PC-3 (cell line): Measurements from ENCODE around the gene DHRS3. TPM values are rescaled to one million over a fixed set of nuclear protein-coding genes. Genes with fewer than 3 reads are reported as not detected.

Source experiments
- ATAC-seq: fragments of 200-7000 bp; cut with Tn5 transposase; 2 replicates; pipeline ENCODE4 v1.9.1; 2020; ENCODE audit warnings: mild to moderate bottlenecking, moderate library complexity
- BruUV-seq: library from RNA; stranded (reverse); fragments of 400-500 nt; replicated peaks from 2 replicates; lab custom pipeline; 2021; lab: Mats Ljungman, UMichigan
- CTCF ChIA-PET: fragments of 300-600 bp; sonication (Branson Sonifier 250); formaldehyde crosslinking; loops from one replicate; lab custom pipeline; 2022; ENCODE audit warnings: antibody characterized with exemption; lab: Charles Lee
- POLR2A ChIA-PET: fragments of 300-600 bp; sonication (Branson Sonifier 250); formaldehyde crosslinking; loops from one replicate; lab custom pipeline; 2022; ENCODE audit warnings: antibody characterized with exemption; ENCODE audit not compliant: unreplicated experiment; lab: Charles Lee
- DNase-seq: peaks from one replicate; pipeline ENCODE4 v3.0.0-alpha.2; 2015
- H2AFZ ChIP-seq: fragments of 300-600 bp; sonication (generic); 2 replicates; pipeline ENCODE4 v1.6.0; 2016; ENCODE audit warnings: antibody characterized with exemption, low read length
- H3F3A ChIP-seq: fragments of 300-600 bp; sonication (generic); one replicate; pipeline ENCODE4 v1.6.0; 2017; ENCODE audit warnings: antibody characterized with exemption, low read length, control low read depth, mild to moderate bottlenecking; ENCODE audit not compliant: unreplicated experiment
- H3K27ac ChIP-seq: fragments of 300-600 bp; sonication (generic); 2 replicates; pipeline ENCODE4 v1.5.1; 2016; ENCODE audit warnings: mild to moderate bottlenecking, low read length
- H3K27me3 ChIP-seq: fragments of 300-600 bp; sonication (generic); 2 replicates; pipeline ENCODE4 v1.6.1; 2016; ENCODE audit warnings: low read length, mixed read lengths
- H3K36me3 ChIP-seq: fragments of 300-600 bp; sonication (generic); 2 replicates; pipeline ENCODE4 v1.6.1; 2016; ENCODE audit warnings: low read depth, mixed run types, low read length, mixed read lengths
- H3K4me1 ChIP-seq: fragments of 300-600 bp; sonication (generic); 2 replicates; pipeline ENCODE4 v1.5.1; 2016; ENCODE audit warnings: low read length; ENCODE audit not compliant: insufficient read depth
- H3K4me2 ChIP-seq: fragments of 300-600 bp; sonication (generic); 2 replicates; pipeline ENCODE4 v1.6.0; 2016; ENCODE audit warnings: low read length
- H3K4me3 ChIP-seq: fragments of 300-600 bp; sonication (generic); 2 replicates; pipeline ENCODE4 v1.5.1; 2016; ENCODE audit warnings: mild to moderate bottlenecking, low read length, mixed read lengths
- H3K79me2 ChIP-seq: fragments of 300-600 bp; sonication (generic); 2 replicates; pipeline ENCODE4 v1.6.1; 2017; ENCODE audit warnings: low read length, mixed read lengths
- H3K9ac ChIP-seq: fragments of 300-600 bp; sonication (generic); 2 replicates; pipeline ENCODE4 v1.6.0; 2016; ENCODE audit warnings: mild to moderate bottlenecking, low read length
- H3K9me2 ChIP-seq: fragments of 300-600 bp; sonication (generic); replicated peaks from 2 replicates; pipeline ENCODE4 v1.6.1; 2016; ENCODE audit warnings: mixed run types, low read length, mixed read lengths
- H3K9me3 ChIP-seq: fragments of 300-600 bp; sonication (generic); 2 replicates; pipeline ENCODE4 v1.6.1; 2016; ENCODE audit warnings: low read length, mixed read lengths
- H4K20me1 ChIP-seq: fragments of 300-600 bp; sonication (generic); 2 replicates; pipeline ENCODE4 v1.6.1; 2016; ENCODE audit warnings: low read length, mixed read lengths
- CTCF ChIP-seq: fragments of 300-600 bp; sonication (generic); conservative IDR thresholded peaks from 2 replicates; pipeline ENCODE4 v1.5.1; 2017; ENCODE audit warnings: antibody characterized with exemption, low read depth, mild to moderate bottlenecking, low read length
- EZH2 ChIP-seq: fragments of 300-600 bp; sonication (generic); IDR thresholded peaks from one replicate; pipeline ENCODE4 v1.6.1; 2017; ENCODE audit warnings: antibody characterized with exemption, mild to moderate bottlenecking, low read length; ENCODE audit not compliant: unreplicated experiment
- EZH2phosphoT487 ChIP-seq: fragments of 300-600 bp; sonication (generic); IDR thresholded peaks from 2 replicates; pipeline ENCODE4 v1.6.1; 2018; ENCODE audit warnings: mild to moderate bottlenecking, antibody characterized with exemption, low read length, borderline replicate concordance
- intact Hi-C: fragments of 100-400 bp; cut with micrococcal nuclease; formaldehyde crosslinking; loops from 2 replicates; pipeline ENCODE4 v1.9.0; 2023
- total RNA-seq: library from RNA; depleted of rRNA; stranded (reverse); fragments of >200 nt; gene quantifications from 2 replicates; pipeline ENCODE4 v1.2.3, GENCODE V29; 2014

DHRS3 gene
- total RNA-seq, 1 experiment from 2014 or later, result 105 TPM

GRCh38 chr1:12607263-12607662, 10.7 kb downstream of the DHRS3 start:
- DNase-seq (no peak), ATAC-seq (no peak)
- intact Hi-C loops, result no loop called here
- Histone ChIP-seq H3K27me3 (no peaks in the 10 kb centered on the region), H3K9me3 (no peaks in the 10 kb centered on the region), H2AFZ (no peak overlapping the region), H3F3A (peaks cover 9% of the 10 kb centered on the region), H3K9ac (no peak overlapping the region), H3K4me1 (peaks cover 54% of the 10 kb centered on the region), H3K4me3 (no peak overlapping the region), H3K27ac (no peak overlapping the region), H3K79me2 (peaks cover 94% of the 10 kb centered on the region), H3K4me2 (no peak overlapping the region), H3K9me2 (no peaks in the 10 kb centered on the region), H4K20me1 (peaks cover 1% of the 10 kb centered on the region; the same call in 1 of the 2 replicates), H3K36me3 (peaks cover 29% of the 10 kb centered on the region)
- no TSS peak for BruUV-seq
- CTCF ChIA-PET, result no interaction called here
- POLR2A ChIA-PET, result no interaction called here
- TF ChIP-seq EZH2 (no peak), CTCF (no peak)

- Histone ChIP-seq H3K27me3 (no peaks in the 10 kb centered on the region), H3K4me1 (peaks cover 50% of the 10 kb centered on the region), H3F3A (peaks cover 9% of the 10 kb centered on the region), H3K79me2 (peaks cover 95% of the 10 kb centered on the region), H3K9me2 (no peaks in the 10 kb centered on the region), H3K4me3 (no peak overlapping the region), H2AFZ (no peak overlapping the region), H3K9me3 (no peaks in the 10 kb centered on the region), H3K27ac (peak overlapping the region; percentile 67), H3K9ac (no peak overlapping the region), H4K20me1 (no peaks in the 10 kb centered on the region; the same call in 1 of the 2 replicates), H3K4me2 (no peak overlapping the region), H3K36me3 (peaks cover 11% of the 10 kb centered on the region)
- intact Hi-C loops, result loop anchor here (1.0 kb wide), 1 partner anchor 11 kb away; no protein-coding TSS in a partner anchor
- no TSS peak for BruUV-seq
- no peak for TF ChIP-seq CTCF
- TF ChIP-seq EZH2phosphoT487, result no peak
- TF ChIP-seq EZH2, result no peak
- DNase-seq (no peak), ATAC-seq (no peak)
- CTCF ChIA-PET, result no interaction called here
- POLR2A ChIA-PET, result no interaction called here
Measured at GRCh38 chr1:12604986-12605385, 13.0 kb downstream of the DHRS3 start.

GRCh38 chr1:12604114-12604874, 13.7 kb downstream of the DHRS3 start:
- intact Hi-C loops, result loop anchor here (1.0 kb wide), 1 partner anchor 12 kb away; no protein-coding TSS in a partner anchor
- Histone ChIP-seq H3F3A (peaks cover 9% of the 10 kb centered on the region), H3K27me3 (no peaks in the 10 kb centered on the region), H4K20me1 (no peaks in the 10 kb centered on the region; the same call in 1 of the 2 replicates), H3K9me2 (no peaks in the 10 kb centered on the region), H3K9me3 (no peaks in the 10 kb centered on the region), H3K4me2 (peak overlapping the region; percentile 71), H3K4me3 (peak overlapping the region; percentile 19; the same call in 1 of the 2 replicates), H3K79me2 (peaks cover 95% of the 10 kb centered on the region), H3K27ac (peak overlapping the region; percentile 85), H3K4me1 (peaks cover 44% of the 10 kb centered on the region), H2AFZ (no peak overlapping the region), H3K9ac (peak overlapping the region; percentile 45), H3K36me3 (peaks cover 11% of the 10 kb centered on the region)
- CTCF ChIA-PET, result no interaction called here
- no TSS peak for BruUV-seq
- POLR2A ChIA-PET, result interaction anchor here (0.5 to 0.7 kb wide), 2 partner anchors 12 to 90 kb away, joined by 3 to 6 read pairs; no protein-coding TSS in a partner anchor
- ATAC-seq (peak; percentile 87), DNase-seq (peak; percentile 97)
- TF ChIP-seq EZH2 (no peak), EZH2phosphoT487 (no peak), CTCF (no peak)
